ENCODE data around the gene PLOD3. TPM values are rescaled to one million over a fixed set of nuclear protein-coding genes. Genes with fewer than 3 reads are reported as not detected.

Gene PLOD3
- polyA plus RNA-seq, 1 donor (not counting 4 experiments of a cell fraction or from before 2014, with no cell fraction given) = 31.6 TPM

GRCh38 chr7:101234636-101235035 lies 17.3 kb upstream of the PLOD3 start:
- DNase-seq (ENCODE audit: low read depth, low spot score) (no peak), FAIRE-seq (no peak)
- no peak overlapping the region for H3K4me2 ChIP-seq (ENCODE audit: control insufficient read depth, extremely low read depth, insufficient read depth, low read depth, low read length)
- H3K9me1 ChIP-seq (ENCODE audit: control insufficient read depth, extremely low read depth, insufficient read depth, low read length) = no peaks in the 10 kb centered on the region
- no peaks in the 10 kb centered on the region for H3K27me3 ChIP-seq (ENCODE audit: control insufficient read depth, extremely low read depth, insufficient read depth, low read length)
- H3K9me3 ChIP-seq (ENCODE audit: control insufficient read depth, low read depth, low read length) = no peaks in the 10 kb centered on the region
- no peak overlapping the region for H3K9ac ChIP-seq (ENCODE audit: control insufficient read depth, extremely low read depth, insufficient read depth, low read length)
- no peaks in the 10 kb centered on the region for H4K20me1 ChIP-seq (ENCODE audit: control insufficient read depth, extremely low read depth, insufficient read depth, low read length)
- H3K36me3 ChIP-seq (ENCODE audit: control insufficient read depth in 2 of 2, extremely low read depth in 1 of 2, insufficient read depth in 2 of 2, low read length in 2 of 2) = peaks cover 4 to 13% of the 10 kb centered on the region in 2 experiments
- no peak overlapping the region for H3K4me3 ChIP-seq (ENCODE audit: control insufficient read depth in 2 of 3, extremely low read depth in 1 of 3, insufficient read depth in 2 of 3, low read depth in 1 of 3, low read length in 3 of 3)
- H3K4me1 ChIP-seq (ENCODE audit: control insufficient read depth, extremely low read depth, insufficient read depth, low read length) = peaks cover 8% of the 10 kb centered on the region
- no peaks in the 10 kb centered on the region for H3K79me2 ChIP-seq (ENCODE audit: control insufficient read depth, insufficient read depth, low read length)
- dilution Hi-C loops (cut with MboI; ENCODE audit: extremely low pct_ligation_motif_present, low sequenced_read_pairs) = no loop called here
- TF ChIP-seq EZH2 (IDR thresholded peaks at IDR 0.05; ENCODE audit: low read length) = no peak
- no peak for TF ChIP-seq CTCF (optimal IDR thresholded peaks at IDR 0.05 in 1 of 3, IDR thresholded peaks at IDR 0.05 in 1 of 3, conservative IDR thresholded peaks at IDR 0.05 in 1 of 3; ENCODE audit: extremely low read depth in 1 of 3, insufficient read depth in 2 of 3, low read length in 3 of 3)
- no peak overlapping the region for H3K27ac ChIP-seq (ENCODE audit: control insufficient read depth, insufficient read depth, low read length)
- H2AFZ ChIP-seq (ENCODE audit: control insufficient read depth, low read length) = no peak overlapping the region

DNA sequence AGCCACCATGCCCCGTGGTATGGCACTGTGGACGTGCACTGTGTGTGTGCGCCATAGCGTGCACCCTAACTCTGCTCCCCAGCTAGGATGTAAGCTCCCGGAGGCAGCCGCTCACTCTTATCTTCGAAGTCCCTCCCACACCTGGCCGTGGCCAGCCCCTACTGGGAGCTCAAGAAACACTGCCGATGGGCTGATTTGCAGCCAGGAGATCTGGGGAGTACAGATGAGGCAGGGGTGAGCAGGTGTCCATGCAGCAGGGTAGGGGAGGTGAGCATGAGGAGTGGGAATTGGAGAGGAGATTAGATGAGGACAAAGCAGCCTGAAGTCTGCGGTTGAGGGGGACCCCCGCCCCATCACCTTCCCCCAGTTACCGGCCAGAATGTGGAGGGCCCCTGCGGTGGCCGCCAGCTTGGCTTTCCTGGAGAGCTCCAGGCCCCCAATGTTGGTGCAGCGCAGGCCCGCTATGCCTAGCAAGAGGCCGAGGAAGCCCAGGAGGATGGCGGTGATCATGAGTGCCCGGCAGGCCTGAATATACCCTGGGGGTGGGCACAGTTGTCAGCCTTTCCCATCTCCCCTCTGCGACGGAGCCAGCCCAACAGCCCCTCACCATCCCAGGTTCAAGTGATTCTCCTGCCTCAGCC lies 16.6 kb upstream of the PLOD3 start:
- no peak overlapping the region for H3K27ac ChIP-seq (ENCODE audit: control insufficient read depth, insufficient read depth, low read length)
- no peak overlapping the region for H3K4me2 ChIP-seq (ENCODE audit: control insufficient read depth, extremely low read depth, insufficient read depth, low read depth, low read length)
- H3K27me3 ChIP-seq (ENCODE audit: control insufficient read depth, extremely low read depth, insufficient read depth, low read length) = no peaks in the 10 kb centered on the region
- dilution Hi-C loops (cut with MboI; ENCODE audit: extremely low pct_ligation_motif_present, low sequenced_read_pairs) = no loop called here
- no peak for FAIRE-seq
- H3K9ac ChIP-seq (ENCODE audit: control insufficient read depth, extremely low read depth, insufficient read depth, low read length) = no peak overlapping the region
- H3K36me3 ChIP-seq (ENCODE audit: control insufficient read depth in 2 of 2, extremely low read depth in 1 of 2, insufficient read depth in 2 of 2, low read length in 2 of 2) = peaks cover 4 to 14% of the 10 kb centered on the region in 2 experiments
- no peaks in the 10 kb centered on the region for H4K20me1 ChIP-seq (ENCODE audit: control insufficient read depth, extremely low read depth, insufficient read depth, low read length)
- no peaks in the 10 kb centered on the region for H3K79me2 ChIP-seq (ENCODE audit: control insufficient read depth, insufficient read depth, low read length)
- no peak overlapping the region for H2AFZ ChIP-seq (ENCODE audit: control insufficient read depth, low read length)
- H3K4me3 ChIP-seq (ENCODE audit: control insufficient read depth in 2 of 3, extremely low read depth in 1 of 3, insufficient read depth in 2 of 3, low read depth in 1 of 3, low read length in 3 of 3) = no peak overlapping the region
- TF ChIP-seq EZH2 (IDR thresholded peaks at IDR 0.05; ENCODE audit: low read length) (no peak), CTCF (optimal IDR thresholded peaks at IDR 0.05 in 1 of 3, IDR thresholded peaks at IDR 0.05 in 1 of 3, conservative IDR thresholded peaks at IDR 0.05 in 1 of 3; ENCODE audit: extremely low read depth in 1 of 3, insufficient read depth in 2 of 3, low read length in 3 of 3) (no peak)
- no peaks in the 10 kb centered on the region for H3K9me1 ChIP-seq (ENCODE audit: control insufficient read depth, extremely low read depth, insufficient read depth, low read length)
- DNase-seq (ENCODE audit: low read depth, low spot score) = no peak
- H3K4me1 ChIP-seq (ENCODE audit: control insufficient read depth, extremely low read depth, insufficient read depth, low read length) = peaks cover 8% of the 10 kb centered on the region
- no peaks in the 10 kb centered on the region for H3K9me3 ChIP-seq (ENCODE audit: control insufficient read depth, low read depth, low read length)

All from keratinocyte (primary cell).